Peyer's patch (tissue), 4 donors: ENCODE data around the gene ZNF576. TPM values are rescaled to one million over a fixed set of nuclear protein-coding genes. Genes with fewer than 3 reads are reported as not detected.

Source experiments
- DNase-seq, 3 donors: peaks; one replicate each; pipeline ENCODE4 v3.0.0-alpha.2; 2017 to 2019
- H3K27ac ChIP-seq, 4 donors: fragments of 200-600 bp; sonication (generic); one replicate each; pipeline ENCODE4 v1.5.1; 2016 to 2019
- H3K27me3 ChIP-seq, 2 donors: fragments of 200-600 bp; sonication (generic); one replicate each; pipeline ENCODE4 v1.5.1; 2019
- H3K36me3 ChIP-seq, 3 donors: fragments of 200-600 bp; sonication (generic); one replicate each; pipeline ENCODE4 v1.5.1; 2016 to 2019
- H3K4me1 ChIP-seq, 4 donors: fragments of 200-600 bp; sonication (generic); one replicate each; pipeline ENCODE4 v1.5.1; 2016 to 2019
- H3K4me3 ChIP-seq, 4 donors: fragments of 200-600 bp; sonication (generic); 1 replicate in 3 of 4; 2 replicates in 1 of 4; pipeline ENCODE4 v1.5.1; 2016 to 2019; ENCODE audit warnings: mild to moderate bottlenecking in 1 of 4
- H3K9me3 ChIP-seq, 4 donors: fragments of 200-600 bp; sonication (generic); one replicate each; pipeline ENCODE4 v1.5.1; 2016 to 2019; ENCODE audit warnings: mild to moderate bottlenecking in 1 of 4
- POLR2A ChIP-seq, 2 donors: fragments of 450-650 bp; IDR thresholded peaks; one replicate each; pipeline ENCODE4 v1.5.1; 2017; ENCODE audit warnings: antibody characterized with exemption in 2 of 2, mild to moderate bottlenecking in 2 of 2, moderate library complexity in 2 of 2
- total RNA-seq, 4 donors: library from RNA; depleted of rRNA; stranded (reverse); fragments of >200 nt; gene quantifications; one replicate each; pipeline ENCODE4 v1.1.0, GENCODE V29; 2016
- TF ChIP-seq, protein P1 (sequence below), 6 experiments: fragments of 450-650 bp in 4 of 6; fragments of 200-600 bp in 2 of 6; sonication (generic) in 1 of 6; IDR thresholded peaks; one replicate each; pipeline ENCODE4 v1.5.1; 2017 to 2019; ENCODE audit warnings: antibody characterized with exemption in 6 of 6, mild to moderate bottlenecking in 3 of 6, moderate library complexity in 1 of 6

ZNF576 gene
- total RNA-seq, 4 donors from 2014 or later: 6.6 to 21.9 (median 16.5) TPM

DNA sequence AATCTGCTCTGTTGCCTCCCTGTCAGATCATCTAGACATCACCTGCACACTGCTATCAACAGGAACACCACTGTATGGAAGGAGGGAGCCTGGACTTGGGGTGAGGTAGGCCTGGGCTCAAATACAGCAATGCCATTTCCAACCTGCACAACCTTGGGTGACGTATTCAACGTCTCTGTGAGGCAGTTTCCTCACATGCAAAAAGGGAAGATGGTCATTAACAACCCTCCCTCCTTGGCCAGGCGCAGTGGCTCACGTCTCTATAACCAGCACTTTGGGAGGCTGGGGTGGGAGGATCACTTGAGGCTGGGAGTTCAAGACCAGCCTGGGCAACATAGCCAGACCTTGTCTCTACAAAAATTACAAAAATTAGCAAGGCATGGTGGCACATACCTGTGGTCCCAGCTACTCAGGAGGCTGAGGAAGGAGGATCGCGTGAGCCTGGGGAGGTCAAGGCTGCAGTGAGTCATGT is 34.1 kb upstream of the ZNF576 start:
- no peak for DNase-seq
- Histone ChIP-seq H3K36me3 (peaks cover 0 to 15% (median 0%) of the 10 kb centered on the region in 3 donors), H3K4me3 (peak overlapping the region in 1 of 4 donors; percentile 12), H3K27me3 (no peaks in the 10 kb centered on the region), H3K9me3 (no peaks in the 10 kb centered on the region), H3K27ac (peak overlapping the region; percentile 62 to 81 (median 78)), H3K4me1 (peaks cover 0 to 10% (median 4%) of the 10 kb centered on the region in 4 donors)
- no peak for TF ChIP-seq POLR2A (IDR thresholded peaks at IDR 0.05)
- TF ChIP-seq, protein P1, sequence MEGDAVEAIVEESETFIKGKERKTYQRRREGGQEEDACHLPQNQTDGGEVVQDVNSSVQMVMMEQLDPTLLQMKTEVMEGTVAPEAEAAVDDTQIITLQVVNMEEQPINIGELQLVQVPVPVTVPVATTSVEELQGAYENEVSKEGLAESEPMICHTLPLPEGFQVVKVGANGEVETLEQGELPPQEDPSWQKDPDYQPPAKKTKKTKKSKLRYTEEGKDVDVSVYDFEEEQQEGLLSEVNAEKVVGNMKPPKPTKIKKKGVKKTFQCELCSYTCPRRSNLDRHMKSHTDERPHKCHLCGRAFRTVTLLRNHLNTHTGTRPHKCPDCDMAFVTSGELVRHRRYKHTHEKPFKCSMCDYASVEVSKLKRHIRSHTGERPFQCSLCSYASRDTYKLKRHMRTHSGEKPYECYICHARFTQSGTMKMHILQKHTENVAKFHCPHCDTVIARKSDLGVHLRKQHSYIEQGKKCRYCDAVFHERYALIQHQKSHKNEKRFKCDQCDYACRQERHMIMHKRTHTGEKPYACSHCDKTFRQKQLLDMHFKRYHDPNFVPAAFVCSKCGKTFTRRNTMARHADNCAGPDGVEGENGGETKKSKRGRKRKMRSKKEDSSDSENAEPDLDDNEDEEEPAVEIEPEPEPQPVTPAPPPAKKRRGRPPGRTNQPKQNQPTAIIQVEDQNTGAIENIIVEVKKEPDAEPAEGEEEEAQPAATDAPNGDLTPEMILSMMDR (IDR thresholded peaks at IDR 0.05): no peak

DNA sequence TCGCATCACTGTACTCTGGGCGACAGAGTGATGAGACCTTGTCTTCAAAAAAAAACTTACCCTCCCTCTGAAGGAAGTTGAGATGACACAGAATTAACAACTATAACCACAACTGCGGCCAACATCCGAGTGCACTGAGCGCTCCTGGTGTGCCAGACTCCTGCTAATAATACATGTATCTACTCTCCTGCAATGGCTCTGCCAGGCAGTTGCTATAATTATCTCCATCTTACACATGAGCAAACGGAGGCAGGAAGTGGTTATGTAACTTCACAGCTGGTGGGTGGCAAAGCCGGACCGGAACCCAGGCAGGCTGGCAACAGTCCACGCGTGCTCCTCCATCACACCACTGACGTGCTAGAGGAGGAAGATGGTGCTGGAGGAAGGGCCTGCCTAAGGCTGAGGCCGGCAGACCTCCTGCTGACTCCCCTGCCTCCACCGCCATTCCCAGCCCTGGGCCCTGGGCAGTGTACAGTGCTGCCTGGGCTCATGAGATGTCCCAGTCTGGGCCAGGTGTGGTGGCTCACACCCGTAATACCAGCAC is 33.6 kb upstream of the ZNF576 start:
- Histone ChIP-seq H3K36me3 (peaks cover 0 to 14% (median 0%) of the 10 kb centered on the region in 3 donors), H3K9me3 (no peaks in the 10 kb centered on the region), H3K4me3 (peak overlapping the region in 1 of 4 donors; percentile 12), H3K27me3 (no peaks in the 10 kb centered on the region), H3K27ac (peak overlapping the region; percentile 62 to 81 (median 78)), H3K4me1 (peaks cover 0 to 10% (median 4%) of the 10 kb centered on the region in 4 donors)
- DNase-seq: peak in 2 of 3 donors; percentile 83 to 92
- TF ChIP-seq, protein P1 (IDR thresholded peaks at IDR 0.05): no peak
- TF ChIP-seq POLR2A (IDR thresholded peaks at IDR 0.05): no peak

DNA sequence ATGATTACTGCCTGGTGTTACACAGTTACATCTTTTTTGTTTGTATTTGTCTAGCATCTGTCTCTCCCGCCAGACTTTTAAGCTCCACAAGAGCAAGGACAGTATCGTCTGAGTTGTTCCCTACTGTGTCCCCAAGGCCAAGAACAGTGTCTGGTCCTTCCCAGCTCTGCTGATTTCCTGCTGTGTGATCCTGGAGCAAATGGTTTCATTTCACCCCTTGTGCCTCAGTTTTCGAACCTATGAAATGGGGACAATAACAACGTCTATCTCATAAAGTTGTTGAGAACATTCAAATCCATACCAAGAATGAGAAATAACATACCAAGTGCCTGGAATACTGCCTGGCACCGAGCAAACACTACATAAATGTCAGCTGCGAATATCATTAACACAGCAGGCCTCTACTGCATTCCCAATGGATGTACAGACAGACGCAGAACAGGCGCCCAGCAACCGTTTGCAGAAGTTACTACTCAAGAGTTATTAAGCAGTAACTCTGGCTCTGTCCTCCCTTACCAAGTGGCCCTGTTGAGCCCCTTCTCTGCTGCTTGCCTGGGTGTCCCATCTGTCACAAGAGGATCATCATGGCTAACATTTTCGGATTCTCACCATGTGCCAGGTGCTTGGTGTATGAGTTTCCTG is 32.5 kb upstream of the ZNF576 start:
- H3K27ac ChIP-seq: peak overlapping the region in 2 of 4 donors; percentile 77 to 81

DNA sequence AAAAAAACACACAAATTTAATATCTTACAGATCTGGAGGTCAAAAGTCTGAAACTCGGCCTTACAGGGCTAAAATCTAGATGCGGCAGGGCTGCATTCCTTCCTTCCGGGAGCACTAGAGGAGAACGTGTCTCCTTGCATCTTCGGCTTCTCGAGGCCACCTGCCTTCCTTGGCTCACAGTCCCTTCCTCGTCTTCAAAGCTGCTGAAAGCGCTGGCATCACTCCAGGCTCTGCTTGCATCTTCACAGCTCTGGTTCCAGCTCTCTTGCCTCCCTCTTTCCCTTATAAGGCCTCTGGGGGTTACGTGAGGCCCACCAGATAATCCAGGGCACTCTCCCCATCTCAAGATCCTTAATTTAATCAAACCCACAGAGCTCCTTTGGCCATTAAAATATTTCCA is 31.6 kb upstream of the ZNF576 start:
- no peaks in the 10 kb centered on the region for H3K27me3 ChIP-seq
- DNase-seq: no peak
- TF ChIP-seq POLR2A (IDR thresholded peaks at IDR 0.05): no peak
- TF ChIP-seq, protein P1 (IDR thresholded peaks at IDR 0.05): no peak
- H3K4me1 ChIP-seq: peaks cover 0 to 10% (median 4%) of the 10 kb centered on the region in 4 donors
- no peak overlapping the region for H3K27ac ChIP-seq
- H3K9me3 ChIP-seq: no peaks in the 10 kb centered on the region
- H3K36me3 ChIP-seq: peaks cover 0 to 2% (median 0%) of the 10 kb centered on the region in 3 donors
- no peak overlapping the region for H3K4me3 ChIP-seq

More for the DNA sequence above, 32.5 kb upstream of the ZNF576 start:
- Histone ChIP-seq H3K4me1 (peaks cover 0 to 10% (median 4%) of the 10 kb centered on the region in 4 donors), H3K9me3 (no peaks in the 10 kb centered on the region), H3K36me3 (peaks cover 0 to 7% (median 0%) of the 10 kb centered on the region in 3 donors), H3K4me3 (no peak overlapping the region), H3K27me3 (no peaks in the 10 kb centered on the region)
- no peak for DNase-seq
- TF ChIP-seq, protein P1 (IDR thresholded peaks at IDR 0.05): no peak

DNA sequence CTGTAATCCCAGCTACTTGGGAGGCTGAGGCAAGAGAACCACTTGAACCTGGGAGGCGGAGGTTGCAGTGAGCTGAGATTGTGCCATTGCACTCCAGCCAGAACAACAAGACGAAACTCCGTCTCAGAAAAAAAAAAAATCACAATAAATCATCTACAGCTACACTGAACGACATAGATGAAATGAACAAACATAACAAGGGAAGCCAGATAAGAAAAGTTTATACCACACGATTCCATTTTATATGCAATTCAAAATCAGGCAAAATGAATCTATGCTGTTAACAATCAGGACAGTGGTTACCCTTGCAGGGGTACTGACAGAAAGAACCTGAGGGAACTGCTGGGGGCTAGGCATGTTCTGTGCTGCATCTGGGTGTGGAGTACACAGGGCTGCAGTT is 26.7 kb upstream of the ZNF576 start:
- no peaks in the 10 kb centered on the region for H3K9me3 ChIP-seq

More for the DNA sequence above, 26.7 kb upstream of the ZNF576 start:
- no peaks in the 10 kb centered on the region for H3K36me3 ChIP-seq
- TF ChIP-seq, protein P1 (IDR thresholded peaks at IDR 0.05): no peak
- no peak for TF ChIP-seq POLR2A (IDR thresholded peaks at IDR 0.05)
- H3K4me3 ChIP-seq: no peak overlapping the region
- H3K4me1 ChIP-seq: peaks cover 0 to 5% (median 3%) of the 10 kb centered on the region in 4 donors
- H3K27ac ChIP-seq: no peak overlapping the region
- H3K27me3 ChIP-seq: no peaks in the 10 kb centered on the region
- no peak for DNase-seq
